Measurements from ENCODE around the gene C11orf52. TPM values are rescaled to one million over a fixed set of nuclear protein-coding genes. Genes with fewer than 3 reads are reported as not detected.

The C11orf52 gene
- total RNA-seq, 1 donor from 2014 or later, result 1.8 TPM

- Mint-ChIP-seq H3K27ac (peak overlapping the region; percentile 78), H3K4me1 (ENCODE audit: unreplicated experiment) (peaks cover 10% of the 10 kb centered on the region), H3K36me3 (peaks cover 5% of the 10 kb centered on the region), H3K4me3 (no peak overlapping the region), H3K27me3 (no peaks in the 10 kb centered on the region), H3K9me3 (no peaks in the 10 kb centered on the region)
- TF ChIP-seq, protein P1, sequence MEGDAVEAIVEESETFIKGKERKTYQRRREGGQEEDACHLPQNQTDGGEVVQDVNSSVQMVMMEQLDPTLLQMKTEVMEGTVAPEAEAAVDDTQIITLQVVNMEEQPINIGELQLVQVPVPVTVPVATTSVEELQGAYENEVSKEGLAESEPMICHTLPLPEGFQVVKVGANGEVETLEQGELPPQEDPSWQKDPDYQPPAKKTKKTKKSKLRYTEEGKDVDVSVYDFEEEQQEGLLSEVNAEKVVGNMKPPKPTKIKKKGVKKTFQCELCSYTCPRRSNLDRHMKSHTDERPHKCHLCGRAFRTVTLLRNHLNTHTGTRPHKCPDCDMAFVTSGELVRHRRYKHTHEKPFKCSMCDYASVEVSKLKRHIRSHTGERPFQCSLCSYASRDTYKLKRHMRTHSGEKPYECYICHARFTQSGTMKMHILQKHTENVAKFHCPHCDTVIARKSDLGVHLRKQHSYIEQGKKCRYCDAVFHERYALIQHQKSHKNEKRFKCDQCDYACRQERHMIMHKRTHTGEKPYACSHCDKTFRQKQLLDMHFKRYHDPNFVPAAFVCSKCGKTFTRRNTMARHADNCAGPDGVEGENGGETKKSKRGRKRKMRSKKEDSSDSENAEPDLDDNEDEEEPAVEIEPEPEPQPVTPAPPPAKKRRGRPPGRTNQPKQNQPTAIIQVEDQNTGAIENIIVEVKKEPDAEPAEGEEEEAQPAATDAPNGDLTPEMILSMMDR (conservative IDR thresholded peaks at IDR 0.05), result no peak
- no peak for DNase-seq (ENCODE audit: extremely low spot score, unreplicated experiment)
Measured at GRCh38 chr11:111960916-111961315, 42.2 kb downstream of the C11orf52 start.

GRCh38 chr11:111961389-111962300, 42.9 kb downstream of the C11orf52 start:
- DNase-seq (ENCODE audit: extremely low spot score, unreplicated experiment), result no peak
- H3K27ac Mint-ChIP-seq, result peak overlapping the region; percentile 78
- no peaks in the 10 kb centered on the region for H3K27me3 Mint-ChIP-seq
- TF ChIP-seq, protein P1 (conservative IDR thresholded peaks at IDR 0.05), result no peak
- no peak overlapping the region for H3K4me3 Mint-ChIP-seq
- H3K9me3 Mint-ChIP-seq, result no peaks in the 10 kb centered on the region
- peaks cover 10% of the 10 kb centered on the region for H3K4me1 Mint-ChIP-seq (ENCODE audit: unreplicated experiment)
- H3K36me3 Mint-ChIP-seq, result peaks cover 5% of the 10 kb centered on the region

DNA sequence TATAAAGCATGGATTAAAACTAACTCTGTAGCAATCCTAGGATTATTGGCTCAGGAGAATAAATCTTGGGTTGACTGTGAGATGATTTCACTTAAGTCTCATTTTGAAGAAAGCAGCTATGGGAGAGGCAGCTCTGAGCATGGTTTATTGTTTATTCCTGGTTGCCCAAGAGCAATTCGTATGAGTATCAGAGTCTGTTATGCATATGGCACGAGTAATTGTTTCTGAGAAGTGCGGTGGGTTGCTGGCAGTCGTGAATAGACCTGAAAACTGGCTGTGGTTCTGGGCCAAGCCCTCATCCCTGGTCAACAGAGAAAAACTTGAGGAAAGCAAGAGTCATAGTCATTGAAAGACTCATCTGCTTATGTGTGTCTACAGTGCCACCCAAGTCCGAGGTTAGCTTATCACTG, 45.2 kb downstream of the C11orf52 start:
- Mint-ChIP-seq H3K4me1 (ENCODE audit: unreplicated experiment) (peaks cover 10% of the 10 kb centered on the region), H3K36me3 (peaks cover 8% of the 10 kb centered on the region), H3K4me3 (no peak overlapping the region), H3K9me3 (no peaks in the 10 kb centered on the region), H3K27me3 (no peaks in the 10 kb centered on the region), H3K27ac (no peak overlapping the region)
- TF ChIP-seq, protein P1 (conservative IDR thresholded peaks at IDR 0.05), result no peak
- DNase-seq (ENCODE audit: extremely low spot score, unreplicated experiment), result no peak

GRCh38 chr11:111966678-111967077, 48.0 kb downstream of the C11orf52 start:
- TF ChIP-seq, protein P1 (conservative IDR thresholded peaks at IDR 0.05), result no peak

GRCh38 chr11:111967649-111968048, 48.9 kb downstream of the C11orf52 start:
- Mint-ChIP-seq H3K9me3 (no peaks in the 10 kb centered on the region), H3K27ac (no peak overlapping the region), H3K4me3 (no peak overlapping the region), H3K4me1 (ENCODE audit: unreplicated experiment) (no peaks in the 10 kb centered on the region), H3K36me3 (peaks cover 16% of the 10 kb centered on the region), H3K27me3 (no peaks in the 10 kb centered on the region)
- no peak for DNase-seq (ENCODE audit: extremely low spot score, unreplicated experiment)
- TF ChIP-seq, protein P1 (conservative IDR thresholded peaks at IDR 0.05), result no peak

More at GRCh38 chr11:111966678-111967077, 48.0 kb downstream of the C11orf52 start:
- DNase-seq (ENCODE audit: extremely low spot score, unreplicated experiment), result no peak
- H3K9me3 Mint-ChIP-seq, result no peaks in the 10 kb centered on the region
- H3K36me3 Mint-ChIP-seq, result peaks cover 16% of the 10 kb centered on the region
- no peaks in the 10 kb centered on the region for H3K27me3 Mint-ChIP-seq
- peaks cover 3% of the 10 kb centered on the region for H3K4me1 Mint-ChIP-seq (ENCODE audit: unreplicated experiment)
- no peak overlapping the region for H3K27ac Mint-ChIP-seq
- no peak overlapping the region for H3K4me3 Mint-ChIP-seq
